Measurements from ENCODE around the gene ALDH1L1. TPM values are rescaled to one million over a fixed set of nuclear protein-coding genes. Genes with fewer than 3 reads are reported as not detected.
A peak's percentile ranks its signal among the peaks of the same experiment; 100 is the strongest.

The ALDH1L1 gene
- total RNA-seq, 2 experiments from 2014 or later = 0.05 to 0.18 TPM

- Mint-ChIP-seq H3K9me3 (ENCODE audit: low read depth) (no peaks in the 10 kb centered on the region), H3K36me3 (ENCODE audit: low read depth) (no peaks in the 10 kb centered on the region), H3K27ac (no peak overlapping the region), H3K4me3 (no peak overlapping the region), H3K27me3 (peaks cover 26% of the 10 kb centered on the region), H3K4me1 (no peaks in the 10 kb centered on the region)
- ATAC-seq (no peak), DNase-seq (no peak)
- POLR2A ChIA-PET = no interaction called here
- intact Hi-C loops (cut with DNase I, micrococcal nuclease) = no loop called here
- CTCF ChIA-PET = interaction anchor here (0.7 to 2.6 kb wide), 2 partner anchors 9 to 69 kb away, joined by 3 to 12 read pairs; no protein-coding TSS in a partner anchor
These were observed 26.8 kb upstream of the ALDH1L1 start for GRCh38 chr3:126207166-126207565.

DNA sequence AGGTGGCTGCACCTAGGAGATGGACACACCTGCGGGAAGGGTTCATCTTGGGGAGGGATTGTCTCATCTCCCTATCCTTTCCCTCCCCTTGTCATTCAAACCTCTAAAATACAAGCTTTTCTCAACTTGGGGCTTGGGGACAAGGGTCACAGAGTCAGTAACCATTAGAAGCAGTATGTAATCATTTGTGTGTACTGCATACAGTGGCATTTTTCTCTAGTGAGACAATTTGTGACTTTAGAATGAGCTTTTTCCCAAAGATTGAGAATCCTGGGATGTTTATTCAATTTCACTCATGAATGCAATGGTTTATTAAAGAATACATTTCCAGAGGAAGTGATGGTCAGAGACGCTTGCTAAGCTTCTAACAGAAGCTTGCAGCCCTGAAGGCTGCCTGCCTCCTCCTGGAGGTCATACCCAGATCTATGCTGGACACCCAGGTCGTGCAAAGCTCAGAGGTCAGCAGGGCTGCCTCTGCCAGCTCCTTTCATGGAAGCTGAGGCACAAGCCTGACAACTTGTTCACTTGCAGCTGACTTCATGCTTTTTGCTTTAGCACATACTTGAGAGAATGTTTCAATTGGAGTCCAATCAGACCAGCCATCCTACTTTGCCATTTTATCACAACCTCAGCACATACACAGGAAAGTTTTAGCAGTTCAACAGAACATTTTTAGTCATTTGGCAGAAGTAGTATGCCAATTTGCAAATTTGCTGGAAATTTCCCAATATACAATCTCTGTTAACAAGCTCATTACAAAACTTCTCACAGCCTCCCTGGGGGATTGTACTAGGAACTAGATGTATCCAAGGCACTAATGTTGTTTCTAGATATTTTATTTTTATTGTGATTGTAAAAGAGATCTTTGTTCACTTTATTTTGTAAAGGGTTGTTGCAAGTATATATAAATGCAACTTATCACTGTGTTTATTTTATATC lies 25.6 kb upstream of the ALDH1L1 start:
- Mint-ChIP-seq H3K27ac (no peak overlapping the region), H3K36me3 (ENCODE audit: low read depth) (no peaks in the 10 kb centered on the region), H3K4me3 (no peak overlapping the region), H3K4me1 (no peaks in the 10 kb centered on the region), H3K9me3 (ENCODE audit: low read depth) (no peaks in the 10 kb centered on the region), H3K27me3 (peaks cover 18% of the 10 kb centered on the region)
- DNase-seq (no peak), ATAC-seq (no peak)
- ChIA-PET POLR2A (no interaction called here), CTCF (interaction anchor here (0.5 to 2.6 kb wide), 3 partner anchors 7 to 162 kb away, joined by 3 to 12 read pairs (median 3); no protein-coding TSS in a partner anchor)
- intact Hi-C loops (cut with DNase I, micrococcal nuclease) = no loop called here

- DNase-seq (no peak), ATAC-seq (no peak)
- no peaks in the 10 kb centered on the region for H3K4me1 Mint-ChIP-seq
- ChIA-PET CTCF (interaction anchor here (0.8 kb wide), 1 partner anchor 436 kb away, joined by 3 read pairs; no protein-coding TSS in a partner anchor), POLR2A (no interaction called here)
- intact Hi-C loops (cut with DNase I, micrococcal nuclease) = no loop called here
- no peaks in the 10 kb centered on the region for H3K36me3 Mint-ChIP-seq (ENCODE audit: low read depth)
- no peaks in the 10 kb centered on the region for H3K9me3 Mint-ChIP-seq (ENCODE audit: low read depth)
- peaks cover 13% of the 10 kb centered on the region for H3K27me3 Mint-ChIP-seq
- no peak overlapping the region for H3K27ac Mint-ChIP-seq
- H3K4me3 Mint-ChIP-seq = no peak overlapping the region
These were observed 22.3 kb upstream of the ALDH1L1 start for GRCh38 chr3:126202680-126203079.

DNA sequence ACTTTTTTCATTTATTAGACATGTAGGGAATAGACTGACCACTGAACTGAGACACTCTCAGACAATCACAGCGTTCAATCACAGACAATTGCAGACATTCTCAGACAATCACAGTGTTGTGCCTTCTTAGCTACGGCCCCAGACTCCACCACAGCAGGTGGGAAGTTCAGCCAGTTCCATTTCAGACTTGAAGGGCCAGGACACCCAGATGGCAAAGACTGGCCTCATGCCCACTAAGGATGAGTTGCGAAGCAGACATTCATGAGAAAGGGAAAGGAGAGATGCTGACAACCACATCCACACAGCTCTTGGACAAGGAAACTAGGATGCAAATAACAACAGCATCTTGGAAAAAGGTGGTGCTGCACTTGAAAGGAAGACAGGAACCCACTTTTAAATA lies 21.9 kb upstream of the ALDH1L1 start:
- Mint-ChIP-seq H3K27ac (no peak overlapping the region), H3K36me3 (ENCODE audit: low read depth) (peaks cover under 1% of the 10 kb centered on the region), H3K4me3 (no peak overlapping the region), H3K9me3 (ENCODE audit: low read depth) (no peaks in the 10 kb centered on the region), H3K27me3 (peaks cover 14% of the 10 kb centered on the region), H3K4me1 (no peaks in the 10 kb centered on the region)
- intact Hi-C loops (cut with DNase I, micrococcal nuclease) = no loop called here
- no peak for ATAC-seq
- ChIA-PET POLR2A (interaction anchor here (0.6 kb wide), 1 partner anchor 62 kb away, joined by 3 read pairs; no protein-coding TSS in a partner anchor), CTCF (interaction anchor here (0.8 kb wide), 1 partner anchor 436 kb away, joined by 3 read pairs; no protein-coding TSS in a partner anchor)
- DNase-seq = no peak

DNA sequence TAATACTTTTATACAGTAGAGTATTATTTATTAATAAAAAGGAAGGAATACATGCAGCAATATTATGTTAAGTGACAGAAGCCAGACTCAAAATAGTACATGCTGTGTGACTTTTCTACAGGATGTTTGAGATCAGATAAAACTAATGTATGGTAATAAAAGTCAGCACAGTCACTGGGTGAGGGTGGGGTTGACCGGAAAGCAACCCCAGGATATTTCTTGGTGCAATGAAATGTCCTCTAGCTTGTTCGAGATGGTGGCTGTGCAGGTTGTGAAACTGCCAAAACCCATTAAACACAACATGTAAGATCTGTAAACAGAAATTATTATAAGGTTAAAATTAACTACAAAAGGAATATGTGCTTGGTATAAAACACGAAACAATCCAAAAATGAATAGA lies 20.8 kb upstream of the ALDH1L1 start:
- no peaks in the 10 kb centered on the region for H3K9me3 Mint-ChIP-seq (ENCODE audit: low read depth)
- H3K27ac Mint-ChIP-seq = no peak overlapping the region
- no peaks in the 10 kb centered on the region for H3K4me1 Mint-ChIP-seq
- no peak for ATAC-seq
- no peak overlapping the region for H3K4me3 Mint-ChIP-seq
- peaks cover 20% of the 10 kb centered on the region for H3K27me3 Mint-ChIP-seq
- peaks cover 2% of the 10 kb centered on the region for H3K36me3 Mint-ChIP-seq (ENCODE audit: low read depth)
- POLR2A ChIA-PET = no interaction called here
- DNase-seq = no peak
- CTCF ChIA-PET = no interaction called here
- intact Hi-C loops (cut with DNase I, micrococcal nuclease) = no loop called here

- Mint-ChIP-seq H3K4me1 (no peaks in the 10 kb centered on the region), H3K27ac (no peak overlapping the region), H3K36me3 (ENCODE audit: low read depth) (peaks cover 2% of the 10 kb centered on the region), H3K4me3 (no peak overlapping the region), H3K9me3 (ENCODE audit: low read depth) (no peaks in the 10 kb centered on the region), H3K27me3 (peaks cover 20% of the 10 kb centered on the region)
- no peak for ATAC-seq
- no peak for DNase-seq
- ChIA-PET POLR2A (no interaction called here), CTCF (interaction anchor here (0.9 kb wide), 1 partner anchor 172 kb away, joined by 4 read pairs; no protein-coding TSS in a partner anchor)
- intact Hi-C loops (cut with DNase I, micrococcal nuclease) = no loop called here
These were observed 20.1 kb upstream of the ALDH1L1 start for GRCh38 chr3:126200534-126200933.

DNA sequence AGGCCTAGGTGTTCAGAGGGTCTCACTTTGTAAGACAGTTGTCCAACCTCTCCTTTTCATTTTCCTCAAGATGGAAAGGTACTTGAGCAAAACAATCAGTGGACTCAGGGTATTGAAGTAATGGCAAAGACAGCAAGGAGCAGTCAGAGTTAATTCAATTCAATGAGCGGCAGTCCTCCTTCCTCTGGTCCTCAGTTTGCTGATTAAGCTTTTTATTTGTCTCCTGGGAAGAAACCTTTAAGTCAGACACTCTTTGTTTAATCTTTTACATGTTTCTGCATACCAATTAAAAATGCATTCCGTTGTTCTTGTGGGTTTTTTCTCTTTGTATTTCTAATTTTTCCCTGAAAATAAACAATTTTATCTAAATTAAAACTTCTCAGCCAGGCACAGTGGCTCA lies 18.9 kb upstream of the ALDH1L1 start:
- intact Hi-C loops (cut with DNase I, micrococcal nuclease) = loop anchor here in 1 of 2 experiments (5.0 kb wide), 2 partner anchors 62 to 227 kb away; no protein-coding TSS in a partner anchor
- H3K27me3 Mint-ChIP-seq = peaks cover 16% of the 10 kb centered on the region
- no peak overlapping the region for H3K27ac Mint-ChIP-seq
- DNase-seq (no peak), ATAC-seq (no peak)
- peaks cover 8% of the 10 kb centered on the region for H3K9me3 Mint-ChIP-seq (ENCODE audit: low read depth)
- ChIA-PET CTCF (interaction anchor here (0.7 to 3.4 kb wide), 6 partner anchors 8 to 270 kb away, joined by 3 to 20 read pairs (median 10); no protein-coding TSS in a partner anchor), POLR2A (no interaction called here)
- no peaks in the 10 kb centered on the region for H3K4me1 Mint-ChIP-seq
- H3K36me3 Mint-ChIP-seq (ENCODE audit: low read depth) = peaks cover 4% of the 10 kb centered on the region
- no peak overlapping the region for H3K4me3 Mint-ChIP-seq

GRCh38 chr3:126197854-126198584 lies 17.6 kb upstream of the ALDH1L1 start:
- ChIA-PET POLR2A (no interaction called here), CTCF (interaction anchor here (0.7 to 3.4 kb wide), 13 partner anchors 9 to 337 kb away, joined by 3 to 20 read pairs (median 4); no protein-coding TSS in a partner anchor)
- Mint-ChIP-seq H3K36me3 (ENCODE audit: low read depth) (peaks cover 4% of the 10 kb centered on the region), H3K9me3 (ENCODE audit: low read depth) (peaks cover 9% of the 10 kb centered on the region), H3K27ac (no peak overlapping the region), H3K27me3 (peaks cover 16% of the 10 kb centered on the region), H3K4me1 (no peaks in the 10 kb centered on the region), H3K4me3 (no peak overlapping the region)
- intact Hi-C loops (cut with DNase I, micrococcal nuclease) = loop anchor here (1.0 to 5.0 kb wide), 3 partner anchors 61 to 226 kb away; no protein-coding TSS in a partner anchor
- ATAC-seq (peak; percentile 99), DNase-seq (peak; percentile 79)

DNA sequence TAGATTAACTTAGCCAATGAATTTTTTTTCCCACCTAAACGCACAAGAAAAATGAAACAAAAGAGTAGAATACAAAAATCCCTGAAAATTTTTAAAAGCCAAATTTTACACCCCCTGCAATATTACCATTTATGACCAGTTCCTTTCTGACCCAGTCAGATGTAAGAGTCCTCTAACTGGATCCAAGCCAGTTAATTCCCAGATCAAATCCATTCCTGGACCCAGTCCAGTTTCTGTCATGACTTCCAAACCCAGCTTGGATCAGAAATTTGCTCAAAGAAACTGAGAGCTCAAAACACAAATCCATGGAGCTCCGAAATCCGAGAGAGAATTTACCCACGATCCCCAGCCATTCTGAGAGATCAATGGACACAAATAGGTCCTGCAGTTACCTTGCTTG lies 17.0 kb upstream of the ALDH1L1 start:
- ChIA-PET CTCF (interaction anchor here (0.7 to 3.4 kb wide), 9 partner anchors 9 to 338 kb away, joined by 3 to 20 read pairs (median 5); no protein-coding TSS in a partner anchor), POLR2A (no interaction called here)
- intact Hi-C loops (cut with DNase I, micrococcal nuclease) = loop anchor here in 1 of 2 experiments (5.0 kb wide), 2 partner anchors 60 to 225 kb away; no protein-coding TSS in a partner anchor
- no peak overlapping the region for H3K27ac Mint-ChIP-seq
- peaks cover 9% of the 10 kb centered on the region for H3K9me3 Mint-ChIP-seq (ENCODE audit: low read depth)
- H3K36me3 Mint-ChIP-seq (ENCODE audit: low read depth) = peaks cover 4% of the 10 kb centered on the region
- no peaks in the 10 kb centered on the region for H3K4me1 Mint-ChIP-seq
- H3K27me3 Mint-ChIP-seq = peaks cover 14% of the 10 kb centered on the region
- H3K4me3 Mint-ChIP-seq = no peak overlapping the region
- DNase-seq (no peak), ATAC-seq (no peak)

DNA sequence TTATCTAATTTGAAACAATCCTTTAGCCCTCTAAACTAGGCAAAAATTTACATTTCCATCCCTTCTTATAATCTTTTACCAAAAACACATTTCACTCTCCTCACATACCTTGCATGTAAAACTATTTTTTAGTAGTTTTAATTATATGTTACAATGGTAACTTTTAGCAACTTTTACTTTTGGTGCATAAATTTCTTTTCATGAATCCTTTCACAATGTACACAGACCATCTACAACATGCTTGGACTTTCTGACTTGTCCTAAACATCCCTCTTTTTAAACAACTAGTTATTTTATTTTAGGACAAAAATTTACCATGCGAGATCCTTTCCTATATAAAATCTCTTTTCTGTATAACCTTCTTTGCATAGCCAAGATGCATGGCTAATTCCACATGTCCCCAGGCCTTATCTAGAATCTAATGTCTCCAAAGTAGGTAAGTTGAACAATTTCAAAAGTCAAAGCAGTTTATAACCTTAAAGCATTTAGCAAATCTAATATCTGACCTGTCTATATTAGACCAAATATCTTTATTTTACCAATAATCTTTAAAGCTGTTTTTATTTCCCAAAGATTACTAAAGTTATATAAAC lies 14.4 kb upstream of the ALDH1L1 start:
- Mint-ChIP-seq H3K36me3 (ENCODE audit: low read depth) (peaks cover 4% of the 10 kb centered on the region), H3K27ac (no peak overlapping the region), H3K9me3 (ENCODE audit: low read depth) (peaks cover 9% of the 10 kb centered on the region), H3K4me1 (no peaks in the 10 kb centered on the region), H3K27me3 (peaks cover 11% of the 10 kb centered on the region), H3K4me3 (no peak overlapping the region)
- DNase-seq (no peak), ATAC-seq (no peak)
- ChIA-PET CTCF (no interaction called here), POLR2A (no interaction called here)
- intact Hi-C loops (cut with DNase I, micrococcal nuclease) = loop anchor here in 1 of 2 experiments (5.0 kb wide), 2 partner anchors 58 to 223 kb away; no protein-coding TSS in a partner anchor

DNA sequence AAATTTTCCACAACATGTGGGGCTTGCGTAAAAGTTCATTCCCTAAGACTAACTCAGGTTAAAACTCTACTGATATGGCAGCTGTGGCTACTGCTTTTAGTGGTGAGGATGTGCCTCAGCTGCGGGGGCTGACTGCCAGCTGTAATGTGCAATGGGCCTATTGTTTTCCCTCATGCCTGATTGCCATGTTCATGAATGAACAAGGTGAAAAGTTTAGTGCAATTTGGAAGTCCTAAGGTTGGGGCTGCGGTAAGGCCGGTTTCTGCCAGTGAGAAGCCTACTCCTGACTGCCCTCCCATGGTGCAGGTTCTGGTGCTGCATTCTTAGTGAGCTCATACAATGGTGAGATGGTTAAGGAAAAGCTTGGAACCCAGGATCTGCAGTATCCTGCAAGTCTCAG lies 10.9 kb upstream of the ALDH1L1 start:
- H3K4me3 Mint-ChIP-seq = no peak overlapping the region
- H3K27ac Mint-ChIP-seq = no peak overlapping the region
- intact Hi-C loops (cut with DNase I, micrococcal nuclease) = no loop called here
- ChIA-PET POLR2A (no interaction called here), CTCF (no interaction called here)
- DNase-seq = no peak
- H3K9me3 Mint-ChIP-seq (ENCODE audit: low read depth) = peaks cover 9% of the 10 kb centered on the region
- peaks cover 2% of the 10 kb centered on the region for H3K36me3 Mint-ChIP-seq (ENCODE audit: low read depth)
- ATAC-seq = no peak
- peaks cover 4% of the 10 kb centered on the region for H3K27me3 Mint-ChIP-seq
- H3K4me1 Mint-ChIP-seq = no peaks in the 10 kb centered on the region
